ENCODE data around the gene RPS6KA4. TPM values are rescaled to one million over a fixed set of nuclear protein-coding genes. Genes with fewer than 3 reads are reported as not detected.
A peak's percentile ranks its signal among the peaks of the same experiment; 100 is the strongest.

The RPS6KA4 gene
- polyA plus RNA-seq, 1 donor (not counting 4 experiments of a cell fraction or from before 2014, with no cell fraction given): 52.4 TPM

DNA sequence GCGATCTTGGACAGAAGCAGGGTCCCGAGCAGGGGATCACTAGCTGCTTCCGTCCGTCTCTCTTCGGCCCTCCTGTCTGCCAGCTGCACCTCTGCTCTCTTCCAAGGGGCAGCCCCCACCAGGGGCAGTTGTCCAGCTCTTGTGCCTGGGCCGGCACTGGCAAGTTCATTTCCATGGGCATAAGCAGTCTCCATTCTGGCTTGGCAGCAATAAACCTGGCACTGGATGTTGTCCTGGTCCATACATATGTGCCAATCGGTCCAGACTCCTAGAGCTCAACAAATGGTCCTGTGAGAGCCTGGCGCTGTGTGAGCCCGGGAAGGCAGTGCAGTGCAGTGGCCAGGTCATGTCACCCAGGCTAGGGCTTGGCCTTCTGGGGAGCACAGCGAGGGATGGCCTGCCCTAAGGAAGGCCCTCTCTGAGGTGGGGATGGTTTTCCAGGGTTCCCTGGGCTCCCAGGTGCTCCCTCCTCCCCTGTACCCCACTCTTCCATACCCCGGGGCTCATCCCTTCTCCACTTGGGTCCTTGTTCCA lies 60.4 kb downstream of the RPS6KA4 start:
- no peaks in the 10 kb centered on the region for H3K36me3 ChIP-seq (ENCODE audit: control insufficient read depth in 2 of 2, extremely low read depth in 1 of 2, insufficient read depth in 2 of 2, low read length in 2 of 2)
- H3K4me1 ChIP-seq (ENCODE audit: control insufficient read depth, extremely low read depth, insufficient read depth, low read length): no peaks in the 10 kb centered on the region
- H3K9me1 ChIP-seq (ENCODE audit: control insufficient read depth, extremely low read depth, insufficient read depth, low read length): no peaks in the 10 kb centered on the region
- H4K20me1 ChIP-seq (ENCODE audit: control insufficient read depth, extremely low read depth, insufficient read depth, low read length): no peaks in the 10 kb centered on the region
- no peak overlapping the region for H2AFZ ChIP-seq (ENCODE audit: control insufficient read depth, low read length)
- no peaks in the 10 kb centered on the region for H3K27me3 ChIP-seq (ENCODE audit: control insufficient read depth, extremely low read depth, insufficient read depth, low read length)
- H3K79me2 ChIP-seq (ENCODE audit: control insufficient read depth, insufficient read depth, low read length): no peaks in the 10 kb centered on the region
- dilution Hi-C loops (cut with MboI; ENCODE audit: extremely low pct_ligation_motif_present, low sequenced_read_pairs): no loop called here
- peaks cover 6% of the 10 kb centered on the region for H3K9me3 ChIP-seq (ENCODE audit: control insufficient read depth, low read depth, low read length)
- DNase-seq (ENCODE audit: low read depth, low spot score): no peak
- FAIRE-seq: no peak
- H3K27ac ChIP-seq (ENCODE audit: control insufficient read depth, insufficient read depth, low read length): no peak overlapping the region
- H3K4me2 ChIP-seq (ENCODE audit: control insufficient read depth, extremely low read depth, insufficient read depth, low read depth, low read length): no peak overlapping the region
- TF ChIP-seq, protein P1, sequence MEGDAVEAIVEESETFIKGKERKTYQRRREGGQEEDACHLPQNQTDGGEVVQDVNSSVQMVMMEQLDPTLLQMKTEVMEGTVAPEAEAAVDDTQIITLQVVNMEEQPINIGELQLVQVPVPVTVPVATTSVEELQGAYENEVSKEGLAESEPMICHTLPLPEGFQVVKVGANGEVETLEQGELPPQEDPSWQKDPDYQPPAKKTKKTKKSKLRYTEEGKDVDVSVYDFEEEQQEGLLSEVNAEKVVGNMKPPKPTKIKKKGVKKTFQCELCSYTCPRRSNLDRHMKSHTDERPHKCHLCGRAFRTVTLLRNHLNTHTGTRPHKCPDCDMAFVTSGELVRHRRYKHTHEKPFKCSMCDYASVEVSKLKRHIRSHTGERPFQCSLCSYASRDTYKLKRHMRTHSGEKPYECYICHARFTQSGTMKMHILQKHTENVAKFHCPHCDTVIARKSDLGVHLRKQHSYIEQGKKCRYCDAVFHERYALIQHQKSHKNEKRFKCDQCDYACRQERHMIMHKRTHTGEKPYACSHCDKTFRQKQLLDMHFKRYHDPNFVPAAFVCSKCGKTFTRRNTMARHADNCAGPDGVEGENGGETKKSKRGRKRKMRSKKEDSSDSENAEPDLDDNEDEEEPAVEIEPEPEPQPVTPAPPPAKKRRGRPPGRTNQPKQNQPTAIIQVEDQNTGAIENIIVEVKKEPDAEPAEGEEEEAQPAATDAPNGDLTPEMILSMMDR (optimal IDR thresholded peaks at IDR 0.05 in 1 of 3, IDR thresholded peaks at IDR 0.05 in 1 of 3, conservative IDR thresholded peaks at IDR 0.05 in 1 of 3; ENCODE audit: extremely low read depth in 1 of 3, insufficient read depth in 2 of 3, low read length in 3 of 3): no peak
- no peak for TF ChIP-seq EZH2 (IDR thresholded peaks at IDR 0.05; ENCODE audit: low read length)
- H3K4me3 ChIP-seq (ENCODE audit: control insufficient read depth in 2 of 3, extremely low read depth in 1 of 3, insufficient read depth in 2 of 3, low read depth in 1 of 3, low read length in 3 of 3): no peak overlapping the region
- H3K9ac ChIP-seq (ENCODE audit: control insufficient read depth, extremely low read depth, insufficient read depth, low read length): no peak overlapping the region

DNA sequence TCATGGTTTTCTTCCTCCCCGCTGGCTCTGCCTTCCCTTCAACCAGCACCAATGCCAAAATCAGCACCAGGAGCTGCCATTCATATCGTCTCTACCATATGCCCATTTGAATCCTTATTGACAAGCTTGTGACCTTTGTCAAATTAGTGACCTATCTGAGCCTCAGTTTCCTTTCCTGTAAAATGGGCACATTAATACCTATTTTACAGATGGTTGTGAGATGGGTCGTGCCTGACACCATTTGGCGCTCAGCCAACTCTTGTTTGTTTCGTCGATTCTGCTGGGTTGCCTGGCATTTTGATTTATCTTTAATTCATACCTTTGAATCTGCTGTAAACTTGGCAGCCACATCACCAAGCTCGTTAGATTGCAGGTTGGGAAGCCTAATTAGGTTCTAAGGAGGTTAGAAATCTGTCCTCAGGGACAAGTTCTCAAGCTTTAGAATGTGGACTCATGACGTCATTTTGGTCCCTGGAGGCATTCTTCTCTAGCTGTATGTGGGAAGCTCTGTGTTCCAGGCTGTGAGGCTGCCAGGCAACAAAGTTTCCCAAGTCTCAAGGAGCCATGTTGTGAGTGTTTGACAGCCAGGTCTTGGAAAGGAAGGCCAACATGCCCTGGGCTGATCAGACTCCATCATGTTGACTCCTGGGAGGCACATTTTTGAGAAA lies 61.0 kb downstream of the RPS6KA4 start:
- TF ChIP-seq, protein P1 (optimal IDR thresholded peaks at IDR 0.05 in 1 of 3, IDR thresholded peaks at IDR 0.05 in 1 of 3, conservative IDR thresholded peaks at IDR 0.05 in 1 of 3; ENCODE audit: extremely low read depth in 1 of 3, insufficient read depth in 2 of 3, low read length in 3 of 3): no peak
- no peak for TF ChIP-seq EZH2 (IDR thresholded peaks at IDR 0.05; ENCODE audit: low read length)
- dilution Hi-C loops (cut with MboI; ENCODE audit: extremely low pct_ligation_motif_present, low sequenced_read_pairs): no loop called here
- Histone ChIP-seq H4K20me1 (ENCODE audit: control insufficient read depth, extremely low read depth, insufficient read depth, low read length) (no peaks in the 10 kb centered on the region), H3K79me2 (ENCODE audit: control insufficient read depth, insufficient read depth, low read length) (no peaks in the 10 kb centered on the region), H3K27me3 (ENCODE audit: control insufficient read depth, extremely low read depth, insufficient read depth, low read length) (no peaks in the 10 kb centered on the region), H3K9me3 (ENCODE audit: control insufficient read depth, low read depth, low read length) (peaks cover 6% of the 10 kb centered on the region), H3K27ac (ENCODE audit: control insufficient read depth, insufficient read depth, low read length) (no peak overlapping the region), H3K4me2 (ENCODE audit: control insufficient read depth, extremely low read depth, insufficient read depth, low read depth, low read length) (no peak overlapping the region), H3K4me1 (ENCODE audit: control insufficient read depth, extremely low read depth, insufficient read depth, low read length) (no peaks in the 10 kb centered on the region), H2AFZ (ENCODE audit: control insufficient read depth, low read length) (no peak overlapping the region), H3K9ac (ENCODE audit: control insufficient read depth, extremely low read depth, insufficient read depth, low read length) (no peak overlapping the region), H3K4me3 (ENCODE audit: control insufficient read depth in 2 of 3, extremely low read depth in 1 of 3, insufficient read depth in 2 of 3, low read depth in 1 of 3, low read length in 3 of 3) (no peak overlapping the region), H3K36me3 (ENCODE audit: control insufficient read depth in 2 of 2, extremely low read depth in 1 of 2, insufficient read depth in 2 of 2, low read length in 2 of 2) (no peaks in the 10 kb centered on the region), H3K9me1 (ENCODE audit: control insufficient read depth, extremely low read depth, insufficient read depth, low read length) (no peaks in the 10 kb centered on the region)
- FAIRE-seq (peak; percentile 43), DNase-seq (ENCODE audit: low read depth, low spot score) (no peak)

Small RNA genes lying within 50 kb of the gene (small RNA-seq; reads per million reads assigned to genes)
- gene MIR1237 (ENCODE audit: insufficient read length in 3 of 3, low read depth in 3 of 3, low replicate concordance in 1 of 3): 0.13 to 14.0 (median 3.5) reads per million in 3 experiments
- gene MIR7155 (ENCODE audit: insufficient read length in 3 of 3, low read depth in 3 of 3, low replicate concordance in 1 of 3): 0 to 3.7 (median 1.8) reads per million in 3 experiments

Other genes with a start within 250 kb of the RPS6KA4 start
- gene MACROD1, start 193.0 kb upstream of the RPS6KA4 start, polyA plus RNA-seq: 2.7 to 6.7 TPM (median 4.6 TPM) in 3 replicates
- 157 to 215 TPM (median 206 TPM) in 3 replicates for gene STIP1, start 173.0 kb upstream of the RPS6KA4 start, polyA plus RNA-seq
- gene FERMT3, start 152.4 kb upstream of the RPS6KA4 start, polyA plus RNA-seq: 0.26 to 1.9 TPM (median 0.98 TPM) in 3 replicates
- gene TRPT1, start 133.0 kb upstream of the RPS6KA4 start, polyA plus RNA-seq: 15.5 to 20.3 TPM (median 18.3 TPM) in 3 replicates
- 22.6 to 55.6 TPM (median 31.1 TPM) in 3 replicates for gene NUDT22, start 132.9 kb upstream of the RPS6KA4 start, polyA plus RNA-seq
- 10.1 to 24.7 TPM (median 12.2 TPM) in 3 replicates for gene DNAJC4, start 128.6 kb upstream of the RPS6KA4 start, polyA plus RNA-seq
- 9.7 to 23.3 TPM (median 10.0 TPM) in 3 replicates for gene VEGFB, start 124.6 kb upstream of the RPS6KA4 start, polyA plus RNA-seq
- gene FKBP2, start 118.1 kb upstream of the RPS6KA4 start, polyA plus RNA-seq: 40.3 to 57.7 TPM (median 51.9 TPM) in 3 replicates
- 182 to 254 TPM (median 208 TPM) in 3 replicates for gene PPP1R14B, start 112.2 kb upstream of the RPS6KA4 start, polyA plus RNA-seq
- 32.5 to 46.9 TPM (median 42.0 TPM) in 3 replicates for gene PLCB3, start 107.6 kb upstream of the RPS6KA4 start, polyA plus RNA-seq
- 58.3 to 86.9 TPM (median 61.2 TPM) in 3 replicates for gene BAD, start 74.5 kb upstream of the RPS6KA4 start, polyA plus RNA-seq
- gene GPR137, start 73.3 kb upstream of the RPS6KA4 start, polyA plus RNA-seq: 6.6 to 11.7 TPM (median 9.8 TPM) in 3 replicates
- not detected in 3 replicates for gene KCNK4, start 67.9 kb upstream of the RPS6KA4 start, polyA plus RNA-seq
- 0.17 to 0.29 TPM (median 0.19 TPM) in 3 replicates for gene CATSPERZ, start 58.8 kb upstream of the RPS6KA4 start, polyA plus RNA-seq
- gene ESRRA, start 53.6 kb upstream of the RPS6KA4 start, polyA plus RNA-seq: 20.8 to 33.9 TPM (median 25.9 TPM) in 3 replicates
- gene TRMT112, start 41.6 kb upstream of the RPS6KA4 start, polyA plus RNA-seq: 238 to 408 TPM (median 297 TPM) in 3 replicates
- 590 to 817 TPM (median 591 TPM) in 3 replicates for gene PRDX5, start 41.0 kb upstream of the RPS6KA4 start, polyA plus RNA-seq
- gene CCDC88B, start 19.0 kb upstream of the RPS6KA4 start, polyA plus RNA-seq: 2.9 to 5.3 TPM (median 3.7 TPM) in 3 replicates
- gene SLC22A11, start 196.8 kb downstream of the RPS6KA4 start, polyA plus RNA-seq: not detected in 3 replicates
- not detected in 3 replicates for gene SLC22A12, start 232.1 kb downstream of the RPS6KA4 start, polyA plus RNA-seq